Stimulated activated naive CD8-positive, alpha-beta T cell treated with anti-CD3 and anti-CD28 coated beads, Interleukin-15, amount 100 ng/mL, for 72 hours (primary cell): Measurements from ENCODE around the gene OBI1.

Experiments used
- ATAC-seq: fragments of 150-1000 bp; cut with Tn5 transposase; 2 replicates; pipeline ENCODE4 v1.10.0; 2021; ENCODE audit warnings: mild to moderate bottlenecking, moderate library complexity
- DNase-seq, 2 donors: peaks; one replicate each; pipeline ENCODE4 v3.0.0; 2021 to 2022
- H3K27ac Mint-ChIP-seq, 2 donors: one replicate each; pipeline ENCODE4 v1.8.0; 2022; ENCODE audit warnings: mild to moderate bottlenecking in 2 of 2, mixed read lengths in 2 of 2, moderate library complexity in 2 of 2
- H3K27me3 Mint-ChIP-seq: one replicate; pipeline ENCODE4 v1.8.0; 2022; ENCODE audit warnings: mixed read lengths
- H3K4me1 Mint-ChIP-seq: one replicate; pipeline ENCODE4 v1.8.0; 2022; ENCODE audit warnings: mild to moderate bottlenecking, mixed read lengths
- H3K4me3 Mint-ChIP-seq, 2 donors: one replicate each; pipeline ENCODE4 v1.8.0; 2022; ENCODE audit warnings: mild to moderate bottlenecking in 2 of 2, mixed read lengths in 2 of 2, moderate library complexity in 1 of 2
- H3K9me3 Mint-ChIP-seq, 2 donors: one replicate each; pipeline ENCODE4 v1.8.0; 2022; ENCODE audit warnings: mixed read lengths in 2 of 2

The OBI1 gene

DNA sequence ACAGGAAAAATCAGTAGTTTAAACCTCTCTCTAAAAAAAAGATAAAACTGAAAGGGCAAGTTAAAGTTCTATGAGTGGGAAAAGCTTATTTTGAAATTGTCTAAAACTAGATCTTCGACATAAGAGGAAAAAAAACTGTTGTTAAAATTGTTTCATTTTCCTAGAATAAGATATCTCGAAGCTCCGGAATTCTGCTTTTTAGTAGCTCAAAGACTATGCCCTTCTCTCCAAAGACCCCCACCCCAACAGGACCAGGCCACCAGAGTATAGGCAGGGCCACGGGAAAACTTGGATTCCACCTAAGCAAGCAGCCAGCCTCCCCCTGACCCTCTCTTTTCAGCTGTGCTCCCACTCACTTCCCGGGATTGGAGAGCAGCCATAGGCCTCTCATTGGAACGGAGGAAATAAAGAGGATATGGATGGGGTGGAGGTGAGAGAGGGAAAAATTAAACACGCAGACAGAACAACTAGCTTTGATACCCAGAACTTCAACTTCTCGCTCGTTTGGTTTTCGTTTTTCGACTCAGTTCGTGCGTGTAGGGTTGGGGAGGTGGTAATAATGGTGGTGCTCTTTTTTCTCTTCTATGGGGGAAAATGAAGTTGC, 58.6 kb downstream of the OBI1 start:
- H3K4me1 Mint-ChIP-seq, result peaks cover 55% of the 10 kb centered on the region

DNA sequence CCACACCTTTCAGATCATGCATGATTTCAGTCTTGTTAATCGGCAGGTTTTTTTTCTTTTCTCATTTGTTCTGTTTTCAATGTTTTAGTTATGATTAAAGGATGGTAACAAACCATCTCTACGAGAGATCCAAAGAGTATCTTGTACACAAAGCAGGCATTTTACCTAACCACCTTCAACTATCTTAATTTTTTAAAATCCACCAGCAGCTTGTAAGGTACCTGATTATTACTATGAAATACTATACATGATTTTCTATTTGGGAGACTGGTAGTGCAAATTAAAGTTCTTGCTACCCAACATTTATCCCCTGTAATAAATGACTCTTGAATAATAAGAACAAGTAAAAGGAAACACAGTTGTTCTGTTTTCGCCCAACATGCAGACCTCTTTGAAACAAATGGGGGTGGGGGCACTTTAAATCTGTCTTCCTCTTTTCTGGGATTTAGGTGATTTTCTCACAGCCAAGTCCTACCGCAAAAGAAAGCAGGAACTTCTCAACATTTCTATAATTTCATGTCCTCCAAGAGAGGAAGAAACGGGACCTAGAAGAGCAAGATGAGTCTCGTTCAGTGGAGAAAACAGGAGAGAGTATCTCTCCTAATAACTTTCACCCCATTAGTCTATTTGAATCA, 59.2 kb downstream of the OBI1 start:
- no peak for DNase-seq
- Mint-ChIP-seq H3K4me3 (no peak overlapping the region), H3K27me3 (peaks cover 95% of the 10 kb centered on the region), H3K27ac (no peak overlapping the region), H3K9me3 (no peaks in the 10 kb centered on the region), H3K4me1 (peaks cover 48% of the 10 kb centered on the region)
- ATAC-seq, result no peak

More for the DNA sequence above, 58.6 kb downstream of the OBI1 start:
- ATAC-seq (no peak), DNase-seq (no peak)
- no peak overlapping the region for H3K27ac Mint-ChIP-seq
- H3K27me3 Mint-ChIP-seq, result peaks cover 95% of the 10 kb centered on the region
- no peaks in the 10 kb centered on the region for H3K9me3 Mint-ChIP-seq
- H3K4me3 Mint-ChIP-seq, result peak overlapping the region; percentile 14 to 58

DNA sequence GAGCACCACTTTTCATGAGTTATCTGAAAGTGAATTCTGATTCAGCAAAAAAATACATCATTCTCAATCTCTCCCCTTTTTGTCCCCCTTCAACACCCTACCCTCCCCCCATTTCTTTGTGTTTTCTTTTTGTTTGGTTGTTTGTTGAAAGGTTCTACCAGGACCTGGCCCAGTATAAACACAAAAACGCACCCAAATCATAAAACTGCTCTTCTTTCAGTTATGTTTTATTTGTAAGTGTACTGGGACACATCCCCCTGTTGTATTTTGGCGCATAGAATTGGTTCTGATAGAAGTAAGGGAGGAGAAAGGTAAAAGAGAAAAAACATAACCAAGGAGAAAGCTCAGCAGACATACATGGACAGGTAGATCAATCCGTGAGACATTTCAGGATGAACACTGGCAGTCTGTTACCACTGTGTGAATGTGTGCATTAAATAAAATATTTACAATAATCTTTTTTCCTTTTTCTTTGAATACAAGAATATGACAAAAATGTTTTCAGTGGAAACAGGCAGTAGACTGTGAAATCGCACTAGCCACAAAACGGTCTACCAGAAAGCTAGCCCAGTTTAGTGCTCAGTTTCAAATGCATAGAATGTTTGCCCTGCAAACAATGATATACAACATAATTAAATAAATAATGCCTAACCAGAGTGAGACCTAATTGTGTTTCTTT, 59.9 kb downstream of the OBI1 start:
- Mint-ChIP-seq H3K27me3 (peaks cover 95% of the 10 kb centered on the region), H3K27ac (no peak overlapping the region), H3K4me3 (no peak overlapping the region), H3K4me1 (peaks cover 44% of the 10 kb centered on the region), H3K9me3 (no peaks in the 10 kb centered on the region)
- ATAC-seq (no peak), DNase-seq (no peak)

DNA sequence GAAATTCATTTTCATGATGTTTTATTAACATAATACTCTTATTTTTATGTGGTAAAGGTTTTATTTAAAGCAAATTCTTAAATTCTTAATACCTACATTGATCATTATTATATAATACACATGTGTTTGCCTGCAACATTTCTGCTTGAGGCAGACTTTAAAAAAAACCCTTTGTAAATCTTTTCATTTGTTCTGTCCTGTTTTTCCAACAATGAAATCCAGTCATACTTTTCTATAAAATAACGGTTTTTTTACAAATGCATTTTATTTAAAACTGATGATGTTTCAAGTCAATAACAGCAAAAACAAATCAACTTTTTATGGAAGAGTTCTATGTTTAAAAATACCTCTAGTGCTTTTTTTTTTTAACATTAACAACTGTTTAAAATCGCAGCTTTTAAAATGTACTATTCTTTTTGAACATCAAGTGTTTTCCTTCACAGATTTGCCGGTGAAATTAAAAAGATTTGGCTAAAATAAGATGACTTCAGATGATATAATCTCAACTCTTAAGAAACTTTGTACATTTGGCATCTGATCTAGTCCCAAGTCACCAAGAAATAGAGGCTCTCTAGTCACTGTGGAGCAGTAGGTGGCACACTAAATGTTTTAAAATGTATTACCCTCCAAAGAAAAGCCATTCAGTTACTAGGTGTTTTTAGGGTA, 60.7 kb downstream of the OBI1 start:
- peaks cover 95% of the 10 kb centered on the region for H3K27me3 Mint-ChIP-seq
- H3K27ac Mint-ChIP-seq, result no peak overlapping the region

DNA sequence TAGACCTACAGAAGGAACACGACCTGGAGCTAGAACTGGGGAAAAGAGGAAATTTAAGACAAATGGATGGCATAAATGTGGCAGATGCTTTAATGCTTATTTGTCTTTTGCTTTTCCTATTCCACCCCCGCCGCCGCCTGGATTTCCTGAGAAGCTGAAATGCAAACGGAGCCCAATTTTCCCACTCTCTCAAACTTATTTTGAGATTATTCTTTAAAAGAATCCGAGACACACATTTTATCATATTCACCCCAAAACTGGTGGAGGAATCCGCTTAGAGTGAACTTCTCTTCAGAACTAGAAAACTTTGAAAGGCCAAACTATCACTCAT, 61.4 kb downstream of the OBI1 start:
- Mint-ChIP-seq H3K9me3 (no peaks in the 10 kb centered on the region), H3K27me3 (peaks cover 95% of the 10 kb centered on the region), H3K27ac (no peak overlapping the region), H3K4me1 (peaks cover 34% of the 10 kb centered on the region), H3K4me3 (no peak overlapping the region)
- DNase-seq, result no peak
- ATAC-seq, result no peak

More for the DNA sequence above, 60.7 kb downstream of the OBI1 start:
- DNase-seq (no peak), ATAC-seq (no peak)
- Mint-ChIP-seq H3K4me3 (no peak overlapping the region), H3K9me3 (no peaks in the 10 kb centered on the region), H3K4me1 (peaks cover 41% of the 10 kb centered on the region)

DNA sequence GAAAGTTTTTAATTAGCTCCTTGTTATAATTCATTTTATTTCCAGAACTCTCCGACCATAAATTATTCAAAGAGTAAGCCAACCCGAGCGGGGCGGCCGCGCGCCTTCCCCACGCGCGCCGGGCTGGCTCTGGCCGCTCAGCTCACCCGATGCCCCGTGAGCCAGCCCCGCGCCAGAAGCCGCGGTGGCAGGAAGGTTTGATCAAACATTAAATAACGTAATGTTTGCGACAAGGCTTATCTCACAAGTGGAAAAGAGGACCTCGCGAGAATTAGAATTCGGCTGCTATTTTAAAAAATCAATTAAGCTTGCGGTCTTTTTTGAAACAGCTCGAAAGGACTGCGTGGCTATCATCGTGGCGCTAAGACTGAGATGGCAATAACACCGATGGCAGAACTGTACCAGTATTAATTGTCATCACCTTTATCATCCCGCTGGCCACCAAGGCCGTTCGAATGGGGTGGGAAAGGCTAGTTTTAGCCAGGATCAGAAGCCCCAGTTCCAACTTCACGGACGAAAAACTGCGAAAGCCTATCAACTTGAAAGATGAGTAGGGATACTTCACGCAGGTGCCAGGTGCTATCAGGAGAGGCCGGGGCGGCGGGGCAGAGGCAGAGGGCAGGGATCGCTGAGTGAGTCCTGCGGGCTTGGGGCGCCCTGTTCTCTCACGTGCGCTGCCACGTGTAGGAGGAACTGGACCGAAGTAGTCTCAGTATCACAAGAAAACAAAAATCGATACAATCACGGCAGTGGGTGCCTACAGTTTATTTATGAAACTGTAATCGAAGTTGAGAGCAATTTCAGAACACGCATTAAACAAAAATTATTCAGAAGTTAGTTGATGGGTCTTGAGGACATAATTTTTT, 62.0 kb downstream of the OBI1 start:
- Mint-ChIP-seq H3K4me1 (peaks cover 29% of the 10 kb centered on the region), H3K4me3 (peak overlapping the region; percentile 23 to 70), H3K27ac (peak overlapping the region in 1 of 2 donors; percentile 63), H3K27me3 (peaks cover 95% of the 10 kb centered on the region), H3K9me3 (no peaks in the 10 kb centered on the region)
- DNase-seq (no peak), ATAC-seq (no peak)

DNA sequence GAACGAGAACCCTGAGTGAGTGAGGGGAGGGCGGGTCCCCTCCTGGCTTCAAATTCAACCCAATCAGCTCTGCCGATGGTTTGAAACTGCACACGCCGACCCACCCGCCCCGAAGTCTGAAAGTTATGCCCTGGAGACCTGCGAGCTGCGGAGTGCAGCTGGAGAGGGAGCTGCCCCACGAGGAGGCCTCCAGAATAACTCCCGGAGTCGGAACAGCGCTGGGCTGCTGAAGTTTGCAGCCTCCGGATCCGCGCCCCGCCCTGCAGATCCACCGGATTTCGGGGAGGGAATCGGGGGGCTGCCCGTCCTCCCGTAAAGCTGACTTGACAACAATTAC, 62.6 kb downstream of the OBI1 start:
- no peaks in the 10 kb centered on the region for H3K9me3 Mint-ChIP-seq
- H3K27me3 Mint-ChIP-seq, result peaks cover 95% of the 10 kb centered on the region
- H3K4me1 Mint-ChIP-seq, result peaks cover 27% of the 10 kb centered on the region
- no peak overlapping the region for H3K27ac Mint-ChIP-seq
- DNase-seq (no peak), ATAC-seq (peak; percentile 28)
- H3K4me3 Mint-ChIP-seq, result peak overlapping the region; percentile 23 to 70

DNA sequence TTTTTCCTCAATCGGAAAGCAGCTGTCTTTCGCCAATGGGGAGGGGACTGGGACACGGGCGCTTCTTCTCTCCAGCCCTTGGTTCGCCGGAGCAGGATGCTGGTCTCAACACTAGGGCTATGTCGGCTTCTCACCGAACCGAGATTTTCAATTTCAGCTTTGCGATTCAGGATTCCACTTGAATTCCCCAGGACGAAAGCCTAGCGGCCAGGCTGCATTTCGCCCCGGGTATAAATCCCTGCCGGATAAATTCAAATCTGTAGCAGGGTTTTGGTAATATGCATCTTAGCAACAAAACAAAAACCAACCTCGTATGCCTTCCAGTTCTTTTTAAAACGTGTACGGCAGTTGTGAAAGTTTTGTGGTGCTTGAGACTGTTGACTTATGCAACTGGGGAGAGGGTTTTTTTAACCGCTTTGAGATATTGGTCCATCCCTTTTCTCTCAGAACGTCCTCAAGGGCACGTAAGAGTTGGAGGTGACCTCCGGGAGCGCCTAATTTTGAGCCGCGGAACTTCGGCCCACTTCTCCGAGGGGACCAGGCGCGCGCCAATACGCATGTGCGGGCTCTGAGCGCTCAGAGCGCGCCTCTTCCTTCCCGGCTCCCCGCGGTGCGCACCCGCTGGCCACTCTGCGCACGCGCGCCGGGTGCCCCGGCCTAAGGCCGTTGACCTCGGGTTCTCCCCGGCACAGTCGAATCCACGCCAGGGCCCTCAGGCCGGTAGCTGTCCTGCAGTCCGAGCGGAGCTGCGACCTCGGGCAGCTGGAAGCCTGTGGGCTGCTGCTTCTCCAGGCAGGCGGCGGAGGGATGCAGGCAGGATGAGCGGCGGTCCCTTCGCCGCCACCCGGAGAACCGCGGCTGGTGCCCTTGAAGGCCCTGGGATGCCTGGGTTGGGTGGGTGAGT, 63.2 kb downstream of the OBI1 start:
- no peak overlapping the region for H3K27ac Mint-ChIP-seq
- H3K9me3 Mint-ChIP-seq, result no peaks in the 10 kb centered on the region
- DNase-seq (peak in 1 of 2 donors; percentile 36), ATAC-seq (peak; percentile 81)
- peaks cover 21% of the 10 kb centered on the region for H3K4me1 Mint-ChIP-seq
- peak overlapping the region; percentile 37 to 70 for H3K4me3 Mint-ChIP-seq
- H3K27me3 Mint-ChIP-seq, result peaks cover 89% of the 10 kb centered on the region

DNA sequence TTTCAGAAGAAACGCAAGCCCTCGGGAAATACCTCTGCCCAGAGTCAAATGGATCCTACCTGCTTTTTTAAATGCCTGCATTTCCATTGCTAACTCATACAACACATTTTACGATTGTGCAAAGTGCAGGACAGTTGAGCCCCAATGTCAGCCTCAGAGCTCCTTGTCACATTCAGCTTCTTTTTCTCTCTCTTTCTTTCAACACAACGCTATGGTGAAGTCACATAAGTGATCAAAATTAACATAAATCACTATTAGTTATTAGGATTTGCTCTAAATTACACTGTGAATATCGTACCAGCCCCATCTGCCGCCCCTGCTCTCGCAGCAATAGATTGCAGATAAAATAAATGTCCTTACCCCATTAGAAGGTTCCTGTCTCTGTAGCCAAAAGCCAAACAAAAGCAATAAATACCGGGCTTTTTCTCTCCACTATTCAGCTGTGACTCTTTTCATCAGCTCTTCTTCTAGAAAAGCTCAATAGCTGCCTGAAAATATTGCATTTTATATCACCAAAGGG, 64.4 kb downstream of the OBI1 start:
- peaks cover 13% of the 10 kb centered on the region for H3K4me1 Mint-ChIP-seq
- H3K9me3 Mint-ChIP-seq, result no peaks in the 10 kb centered on the region
- ATAC-seq (no peak), DNase-seq (no peak)
- no peak overlapping the region for H3K27ac Mint-ChIP-seq
- H3K4me3 Mint-ChIP-seq, result no peak overlapping the region
- peaks cover 88% of the 10 kb centered on the region for H3K27me3 Mint-ChIP-seq

DNA sequence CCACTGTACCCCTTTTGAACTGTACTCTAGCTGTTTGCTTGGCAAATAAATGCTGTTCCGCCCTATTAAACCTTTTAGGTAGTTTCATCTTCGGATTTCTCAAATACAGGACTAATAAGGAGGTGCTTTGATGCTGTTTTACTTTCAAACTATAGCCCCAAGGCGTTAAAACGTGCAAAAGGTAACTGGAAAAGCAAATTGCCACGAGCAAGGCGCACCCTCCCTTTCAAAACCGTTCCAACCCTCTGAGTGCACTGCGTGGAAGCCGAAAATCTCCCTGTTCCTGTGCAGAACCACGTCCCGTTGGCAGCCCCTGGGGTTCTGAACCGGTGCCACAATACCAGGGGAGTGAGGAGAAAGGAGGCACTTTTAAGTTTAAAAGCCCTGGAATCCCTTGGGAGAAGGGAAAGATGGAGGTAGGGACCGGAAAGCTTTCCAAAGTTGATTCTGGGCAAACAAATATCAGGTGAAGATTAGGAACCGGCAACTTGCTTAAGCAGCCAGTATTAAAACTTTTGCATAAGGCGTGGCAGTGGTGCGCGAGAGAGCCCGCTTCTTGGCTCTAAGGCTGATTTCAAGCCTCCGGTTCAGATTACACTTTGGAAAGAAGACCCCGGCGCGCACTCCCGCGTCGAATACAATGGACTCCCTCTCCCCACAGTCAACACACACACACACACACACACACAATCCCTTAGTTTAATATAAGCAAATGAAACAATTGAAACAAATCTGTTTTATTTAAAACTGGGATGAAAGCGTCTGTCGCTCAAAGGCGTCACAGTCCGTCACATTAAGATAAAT, 65.1 kb downstream of the OBI1 start:
- H3K4me3 Mint-ChIP-seq, result no peak overlapping the region
- ATAC-seq, result no peak
- H3K9me3 Mint-ChIP-seq, result no peaks in the 10 kb centered on the region
- DNase-seq, result no peak
- H3K27ac Mint-ChIP-seq, result peak overlapping the region in 1 of 2 donors; percentile 34
- H3K4me1 Mint-ChIP-seq, result peaks cover 13% of the 10 kb centered on the region
- peaks cover 88% of the 10 kb centered on the region for H3K27me3 Mint-ChIP-seq

DNA sequence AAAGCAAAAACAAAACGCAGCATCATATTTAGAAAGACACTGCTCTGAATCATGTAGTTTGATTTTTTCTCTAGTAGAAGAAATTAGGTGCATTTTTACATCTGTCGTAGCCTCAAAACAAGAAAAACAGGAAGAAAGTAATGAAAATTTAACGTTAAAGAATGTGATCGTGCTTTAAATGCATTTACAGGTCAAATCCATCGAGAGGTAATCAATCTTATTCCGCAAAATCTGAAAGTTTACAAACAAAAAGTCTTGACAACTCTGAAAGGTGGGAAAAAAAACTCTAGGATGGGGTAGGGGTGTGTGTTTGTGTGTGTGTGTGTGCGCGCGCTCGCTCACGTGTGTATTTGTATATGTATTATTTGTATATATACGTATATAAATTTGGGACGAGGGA, 65.8 kb downstream of the OBI1 start:
- Mint-ChIP-seq H3K4me1 (peaks cover 13% of the 10 kb centered on the region), H3K4me3 (no peak overlapping the region)

DNA sequence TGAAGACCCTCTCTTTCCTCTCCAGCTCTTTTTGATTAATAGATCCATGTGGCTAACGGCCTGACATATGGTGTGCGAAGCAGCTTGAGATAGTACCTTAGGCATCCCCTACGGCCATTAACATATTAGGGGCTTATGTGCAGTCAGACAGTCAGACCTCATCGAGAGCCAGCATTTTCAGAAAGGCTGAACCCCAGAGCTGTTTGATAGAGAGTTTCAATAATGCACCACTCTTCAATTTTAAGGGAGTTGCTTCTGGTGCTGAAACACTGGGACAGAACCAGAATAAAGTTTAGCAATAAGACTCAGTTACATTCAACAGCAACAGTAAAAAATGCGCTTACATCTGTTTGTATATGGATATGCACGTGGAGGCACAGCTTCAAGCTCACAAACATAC, 66.4 kb downstream of the OBI1 start:
- peaks cover 13% of the 10 kb centered on the region for H3K4me1 Mint-ChIP-seq
- no peak for ATAC-seq
- H3K27ac Mint-ChIP-seq, result no peak overlapping the region
- H3K9me3 Mint-ChIP-seq, result peaks cover 2 to 11% of the 10 kb centered on the region in 2 donors
- no peak for DNase-seq
- no peak overlapping the region for H3K4me3 Mint-ChIP-seq
- peaks cover 90% of the 10 kb centered on the region for H3K27me3 Mint-ChIP-seq

More for the DNA sequence above, 65.8 kb downstream of the OBI1 start:
- Mint-ChIP-seq H3K9me3 (peaks cover 0 to 5% of the 10 kb centered on the region in 2 donors), H3K27ac (no peak overlapping the region), H3K27me3 (peaks cover 89% of the 10 kb centered on the region)
- no peak for ATAC-seq
- DNase-seq, result no peak

DNA sequence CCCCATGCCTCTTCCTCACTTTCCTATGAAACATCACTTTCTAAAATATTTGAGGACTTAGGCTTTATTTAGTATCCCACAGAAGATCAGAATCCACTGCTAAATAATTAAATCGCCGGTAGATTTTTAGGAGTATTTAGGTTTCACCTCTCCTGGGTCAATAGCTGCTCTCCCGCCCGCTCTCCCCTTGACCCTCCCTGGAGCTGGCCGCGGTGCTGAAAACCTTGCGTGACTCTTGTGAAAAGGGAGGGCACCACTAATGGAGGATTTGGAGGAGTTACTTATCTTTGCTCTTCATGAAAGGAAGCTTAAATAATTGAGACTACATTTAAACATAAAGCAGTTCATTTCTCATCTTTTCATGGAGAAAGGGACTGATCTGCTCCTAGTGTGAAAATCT, 69.7 kb downstream of the OBI1 start:
- Mint-ChIP-seq H3K9me3 (peaks cover 11 to 13% of the 10 kb centered on the region in 2 donors), H3K27ac (no peak overlapping the region), H3K4me1 (peaks cover 11% of the 10 kb centered on the region), H3K27me3 (peaks cover 79% of the 10 kb centered on the region), H3K4me3 (no peak overlapping the region)
- ATAC-seq (no peak), DNase-seq (no peak)

DNA sequence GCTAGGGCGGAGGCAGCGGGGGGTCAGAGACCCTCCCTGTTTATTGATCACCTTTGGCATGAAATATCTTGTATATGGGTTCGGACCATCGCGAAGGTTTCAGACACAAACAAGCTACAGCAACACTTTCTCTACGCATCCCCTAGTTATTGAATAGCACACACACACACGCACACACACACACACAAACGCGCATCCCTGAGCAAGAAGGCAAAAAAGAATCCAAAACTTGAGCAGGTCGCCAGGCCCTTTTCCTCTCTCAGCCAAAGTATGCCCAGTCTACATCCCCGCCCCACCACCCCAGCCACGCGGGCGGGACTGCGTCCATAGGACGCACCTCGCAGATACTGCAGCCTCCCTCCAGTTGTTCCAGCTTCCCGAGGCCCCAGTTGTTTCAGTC, 71.6 kb downstream of the OBI1 start:
- peaks cover 60% of the 10 kb centered on the region for H3K27me3 Mint-ChIP-seq
- peaks cover 11 to 13% of the 10 kb centered on the region in 2 donors for H3K9me3 Mint-ChIP-seq
- no peak overlapping the region for H3K4me3 Mint-ChIP-seq
- H3K27ac Mint-ChIP-seq, result no peak overlapping the region
- peaks cover 5% of the 10 kb centered on the region for H3K4me1 Mint-ChIP-seq
- ATAC-seq, result no peak
- no peak for DNase-seq
